Ascending aorta (tissue), 2 donors: ENCODE measurements around the gene PYGM. TPM values are rescaled to one million over a fixed set of nuclear protein-coding genes. Genes with fewer than 3 reads are reported as not detected.

Source experiments
- DNase-seq, 2 donors: peaks; one replicate each; pipeline ENCODE4 v3.0.0-alpha.2; 2019; ENCODE audit warnings: low spot score in 2 of 2
- H3K27ac ChIP-seq, 2 donors: fragments of 200-600 bp; sonication (generic); one replicate each; pipeline ENCODE4 v1.5.1; 2016 to 2017; ENCODE audit warnings: mild to moderate bottlenecking in 1 of 2
- H3K27me3 ChIP-seq: fragments of 200-600 bp; sonication (generic); one replicate; pipeline ENCODE4 v1.5.1; 2017
- H3K36me3 ChIP-seq, 2 donors: fragments of 200-600 bp; sonication (generic); one replicate each; pipeline ENCODE4 v1.5.1; 2016
- H3K4me1 ChIP-seq, 2 donors: fragments of 200-600 bp; sonication (generic); one replicate each; pipeline ENCODE4 v1.5.1; 2016 to 2017; ENCODE audit warnings: mild to moderate bottlenecking in 1 of 2
- H3K4me3 ChIP-seq, 2 donors: fragments of 200-600 bp; sonication (generic); one replicate each; pipeline ENCODE4 v1.5.1; 2016 to 2017; ENCODE audit warnings: mild to moderate bottlenecking in 1 of 2
- H3K9me3 ChIP-seq, 2 donors: fragments of 200-600 bp; sonication (generic); one replicate each; pipeline ENCODE4 v1.5.1; 2016
- CTCF ChIP-seq, 3 experiments: fragments of 200-600 bp in 2 of 3; fragments of 450-650 bp in 1 of 3; sonication (generic) in 2 of 3; IDR thresholded peaks; one replicate each; pipeline ENCODE4 v1.5.1; 2016 to 2019; ENCODE audit warnings: antibody characterized with exemption in 3 of 3, mild to moderate bottlenecking in 1 of 3, moderate library complexity in 1 of 3
- intact Hi-C: fragments of 100-400 bp; cut with DNase I; formaldehyde crosslinking; loops from one replicate; pipeline ENCODE4 v1.15.1; 2023
- total RNA-seq: library from RNA; depleted of rRNA; stranded (reverse); fragments of >200 nt; gene quantifications from one replicate; pipeline ENCODE4 v1.1.0, GENCODE V29; 2016

The PYGM gene
- total RNA-seq, 1 donor from 2014 or later = 13.9 TPM

- TF ChIP-seq CTCF (IDR thresholded peaks at IDR 0.05) = no peak
- H3K9me3 ChIP-seq = no peaks in the 10 kb centered on the region
- H3K27me3 ChIP-seq = no peaks in the 10 kb centered on the region
- no peak overlapping the region for H3K27ac ChIP-seq
- DNase-seq = peak in 1 of 2 donors; percentile 55
- H3K4me1 ChIP-seq = no peaks in the 10 kb centered on the region
- intact Hi-C loops = no loop called here
- peaks cover 17 to 34% of the 10 kb centered on the region in 2 donors for H3K36me3 ChIP-seq
- no peak overlapping the region for H3K4me3 ChIP-seq
Measured at GRCh38 chr11:64789331-64790204, 29.8 kb upstream of the PYGM start.

DNA sequence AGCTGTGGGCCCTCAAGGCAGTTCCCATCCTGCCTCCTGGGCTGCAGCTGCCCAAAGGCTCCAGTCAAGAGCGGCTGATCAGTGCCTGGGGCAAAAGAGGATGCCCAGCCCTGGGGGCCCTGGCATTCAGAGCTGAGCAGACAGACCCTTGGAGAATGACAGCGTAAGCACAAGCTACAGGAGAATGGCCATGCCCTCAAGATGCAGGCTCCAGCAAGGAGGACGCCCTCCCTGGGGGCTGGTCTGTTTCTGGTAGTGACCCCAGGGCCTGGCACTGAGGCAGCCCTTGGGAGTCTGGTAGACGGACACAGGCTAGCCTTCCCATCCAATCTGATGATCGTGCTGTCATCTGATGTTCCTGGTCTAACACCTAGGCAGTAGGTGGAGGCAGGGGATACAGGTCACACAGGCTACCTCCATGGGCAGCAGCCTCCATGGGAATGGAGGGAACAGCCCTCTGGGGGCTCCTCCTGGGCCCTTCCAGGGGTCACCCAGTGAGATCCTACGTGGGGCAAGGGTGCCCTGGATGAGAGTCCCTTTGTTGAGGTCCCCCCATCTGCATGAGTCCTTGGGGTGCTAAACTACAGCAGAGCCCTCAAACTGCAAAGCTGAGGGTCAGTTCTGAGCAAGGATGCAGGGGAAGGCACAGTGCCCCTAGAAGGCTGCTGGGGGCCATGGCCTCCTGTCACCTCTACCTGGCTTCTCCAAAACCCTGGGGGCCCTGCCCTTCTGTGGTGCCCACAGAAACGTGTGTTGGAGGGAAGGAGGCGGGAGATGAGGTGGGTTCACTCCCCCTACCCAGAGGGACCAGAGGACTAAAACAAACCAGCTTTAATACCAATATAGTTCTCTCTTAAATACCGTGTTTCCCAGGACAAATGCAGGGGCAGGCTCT lies 28.8 kb upstream of the PYGM start:
- Histone ChIP-seq H3K27me3 (no peaks in the 10 kb centered on the region), H3K27ac (no peak overlapping the region), H3K4me1 (no peaks in the 10 kb centered on the region), H3K9me3 (no peaks in the 10 kb centered on the region), H3K36me3 (peaks cover 17 to 34% of the 10 kb centered on the region in 2 donors), H3K4me3 (no peak overlapping the region)
- intact Hi-C loops = no loop called here
- DNase-seq = peak in 1 of 2 donors; percentile 45
- TF ChIP-seq CTCF (IDR thresholded peaks at IDR 0.05) = no peak

DNA sequence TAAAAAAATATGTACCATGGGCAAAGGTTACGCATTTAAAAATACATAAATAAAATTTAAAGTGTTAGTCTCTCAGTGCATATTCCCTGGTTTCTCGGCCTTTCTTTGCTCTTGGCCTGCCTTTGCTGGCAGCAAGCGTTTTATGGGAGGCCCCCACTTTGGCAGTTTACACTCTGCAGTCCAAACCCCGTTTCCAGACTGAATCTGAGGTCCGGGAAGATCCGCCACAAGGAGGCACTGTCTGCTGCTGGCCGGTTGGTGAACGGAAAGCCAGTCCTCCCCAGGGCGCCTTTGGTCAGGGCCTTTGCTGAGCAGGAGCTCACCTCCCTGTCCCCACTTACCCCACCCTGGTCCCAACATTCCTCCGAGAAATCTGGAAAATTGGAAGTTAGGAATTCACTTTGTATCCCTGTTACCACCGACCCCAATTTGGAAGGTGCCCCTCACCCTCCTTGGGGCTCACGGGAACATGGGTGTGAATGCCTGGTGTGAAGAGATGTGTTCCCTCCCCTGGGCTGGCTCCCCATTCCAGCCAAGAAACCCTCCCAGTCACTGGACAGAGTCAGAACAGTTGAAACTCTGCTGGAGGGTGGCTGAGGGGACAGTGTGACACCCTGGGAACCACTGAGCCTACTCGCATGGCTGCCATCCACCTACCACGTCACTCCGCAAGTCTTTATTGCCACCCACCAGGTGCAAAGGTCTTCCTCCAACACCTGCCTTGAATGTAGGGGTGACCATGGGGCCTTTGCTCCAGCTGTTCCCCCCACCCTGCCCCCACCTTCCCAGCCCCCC lies 27.9 kb upstream of the PYGM start:
- no peaks in the 10 kb centered on the region for H3K4me1 ChIP-seq
- intact Hi-C loops = no loop called here
- peaks cover 17 to 34% of the 10 kb centered on the region in 2 donors for H3K36me3 ChIP-seq
- DNase-seq = peak in 1 of 2 donors; percentile 71
- no peaks in the 10 kb centered on the region for H3K9me3 ChIP-seq
- H3K27ac ChIP-seq = no peak overlapping the region
- TF ChIP-seq CTCF (IDR thresholded peaks at IDR 0.05) = peak; percentile 43 to 60 (median 45)
- H3K27me3 ChIP-seq = no peaks in the 10 kb centered on the region
- H3K4me3 ChIP-seq = no peak overlapping the region

GRCh38 chr11:64786308-64786707 lies 26.5 kb upstream of the PYGM start:
- H3K27ac ChIP-seq = no peak overlapping the region
- intact Hi-C loops = no loop called here
- no peaks in the 10 kb centered on the region for H3K9me3 ChIP-seq
- peaks cover 14 to 30% of the 10 kb centered on the region in 2 donors for H3K36me3 ChIP-seq
- TF ChIP-seq CTCF (IDR thresholded peaks at IDR 0.05) = no peak
- DNase-seq = peak in 1 of 2 donors; percentile 46
- no peaks in the 10 kb centered on the region for H3K4me1 ChIP-seq
- H3K27me3 ChIP-seq = no peaks in the 10 kb centered on the region
- no peak overlapping the region for H3K4me3 ChIP-seq
